Iris pigment epithelial cell (primary cell): ENCODE data around the gene HTR1B.

ENCODE experiments used
- DNase-seq: peaks from one replicate; pipeline ENCODE4 v3.0.0-alpha.2; 2011; ENCODE audit warnings: low read depth

The HTR1B gene

DNA sequence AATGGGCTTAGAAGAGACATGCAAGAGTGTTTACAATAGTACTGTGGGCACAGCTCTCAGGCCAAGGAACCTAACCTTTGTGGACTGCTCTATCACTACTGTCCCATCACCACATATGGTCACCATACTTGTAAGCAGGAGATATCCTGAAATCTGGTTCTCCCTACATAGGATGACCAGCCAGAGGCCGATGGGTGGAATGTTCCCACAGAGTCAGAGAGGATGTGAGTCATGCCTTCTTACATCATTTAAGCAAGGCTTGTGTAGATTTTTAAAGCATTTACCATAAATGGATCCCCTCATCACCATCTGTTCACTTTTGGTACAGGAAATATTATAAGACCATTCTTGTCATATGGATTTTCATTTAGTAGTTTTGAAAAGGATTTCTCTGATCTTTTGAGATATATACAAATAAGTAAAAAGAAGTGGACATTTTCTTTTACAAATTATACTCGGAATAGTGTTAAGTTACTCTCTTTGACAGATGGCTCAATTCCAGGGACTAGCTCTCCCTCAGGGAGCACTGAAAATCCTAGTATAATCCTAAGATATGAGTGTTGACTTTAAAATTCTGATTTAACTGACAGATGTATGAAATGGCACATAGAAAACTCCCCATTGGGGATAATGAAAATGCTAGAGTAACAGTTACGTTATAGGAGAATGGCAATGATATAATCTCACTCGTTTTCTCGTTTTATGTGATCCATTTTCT is 6.6 kb downstream of the HTR1B start:
- peak; percentile 100 for DNase-seq

DNA sequence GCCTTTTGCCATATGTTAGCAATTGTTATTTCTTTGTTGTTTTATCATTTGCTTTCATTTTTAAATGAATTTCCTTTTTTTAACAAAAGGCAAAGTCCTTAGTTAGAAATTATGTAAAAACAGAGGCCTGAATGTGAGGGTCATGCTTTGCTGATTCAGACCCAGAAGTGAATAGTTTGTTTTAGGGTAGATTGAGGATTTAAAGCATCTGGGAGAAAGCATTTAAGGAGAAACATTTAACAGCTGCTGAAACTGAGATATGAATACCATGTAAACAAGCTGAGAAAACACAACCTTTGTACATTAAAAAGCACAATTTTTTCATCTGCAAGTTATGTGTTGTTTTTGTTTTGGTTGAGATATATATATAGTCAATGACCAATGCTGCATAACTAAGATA is 8.0 kb downstream of the HTR1B start:
- peak; percentile 58 for DNase-seq

DNA sequence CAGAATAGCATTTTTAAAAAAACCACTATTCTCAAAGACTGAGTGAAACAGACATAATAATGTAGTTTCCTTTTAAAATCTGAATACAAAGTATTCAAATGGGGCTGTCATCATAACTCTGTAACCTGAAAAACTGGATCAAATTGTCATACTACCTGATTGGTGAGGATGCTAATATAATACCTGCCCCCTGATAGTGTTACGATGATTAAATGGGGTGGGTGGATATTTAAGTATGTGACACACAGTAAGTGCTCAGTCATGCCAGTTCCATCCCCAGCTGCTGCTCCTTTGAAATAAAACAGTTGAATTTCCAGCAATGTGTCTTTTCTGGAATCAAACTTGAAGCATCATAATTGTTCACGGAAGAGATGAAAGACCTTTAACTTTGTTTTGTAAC is 8.9 kb downstream of the HTR1B start:
- DNase-seq, result no peak

DNA sequence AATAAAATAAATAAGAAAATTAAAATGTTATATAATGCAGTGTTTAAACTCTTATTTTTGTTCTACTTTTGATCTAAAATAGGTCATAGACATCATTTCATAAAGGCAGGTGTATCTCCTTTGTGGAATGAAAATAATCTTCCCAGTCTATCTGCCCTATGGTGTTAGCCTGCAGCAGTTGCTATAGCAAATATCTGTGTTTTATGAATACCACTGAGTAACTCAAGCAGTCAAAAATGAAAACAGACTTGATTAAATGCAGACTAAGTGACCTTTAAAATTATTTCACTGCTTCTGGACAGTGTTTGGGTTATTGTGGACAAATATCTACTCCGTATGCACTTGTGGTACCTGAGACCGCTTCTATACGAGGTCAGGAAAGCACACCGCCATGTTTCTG is 11.8 kb downstream of the HTR1B start:
- no peak for DNase-seq

DNA sequence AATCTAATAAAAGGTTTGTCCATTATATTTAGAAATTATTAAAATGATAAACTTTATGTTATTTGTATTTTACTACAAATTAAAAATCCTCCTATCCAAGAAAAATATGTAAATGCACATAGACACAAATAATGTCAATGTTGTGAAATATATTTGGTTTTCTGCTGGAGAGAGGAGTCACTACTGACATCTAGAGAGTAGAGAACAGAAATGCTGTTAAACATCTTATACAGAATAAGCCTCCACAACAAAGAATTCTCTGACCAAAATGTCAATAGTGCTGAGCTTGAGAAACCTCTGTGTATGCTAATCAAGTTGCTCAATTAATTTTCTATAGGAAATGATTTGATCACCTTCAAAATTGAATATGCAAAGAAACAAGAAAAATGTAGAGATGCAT is 12.4 kb downstream of the HTR1B start:
- DNase-seq, result peak; percentile 65

DNA sequence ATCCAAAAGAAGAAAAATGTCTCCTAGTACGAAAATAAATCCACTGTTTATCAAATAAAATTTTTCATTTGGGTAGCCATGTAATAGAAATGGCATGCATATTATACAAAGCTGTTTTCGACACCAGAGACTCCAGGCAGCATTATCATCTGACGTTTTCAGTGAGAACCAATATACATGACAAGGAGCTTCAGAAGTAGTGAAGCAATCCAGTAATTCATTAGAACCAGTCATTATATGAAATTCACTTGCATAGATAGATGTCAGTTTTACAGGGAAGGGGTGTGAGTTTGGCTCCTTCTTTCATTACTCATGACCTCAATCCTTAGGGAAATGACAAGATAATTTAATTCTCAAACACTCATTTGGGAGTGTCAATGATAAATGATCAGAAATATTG is 14.7 kb downstream of the HTR1B start:
- no peak for DNase-seq

DNA sequence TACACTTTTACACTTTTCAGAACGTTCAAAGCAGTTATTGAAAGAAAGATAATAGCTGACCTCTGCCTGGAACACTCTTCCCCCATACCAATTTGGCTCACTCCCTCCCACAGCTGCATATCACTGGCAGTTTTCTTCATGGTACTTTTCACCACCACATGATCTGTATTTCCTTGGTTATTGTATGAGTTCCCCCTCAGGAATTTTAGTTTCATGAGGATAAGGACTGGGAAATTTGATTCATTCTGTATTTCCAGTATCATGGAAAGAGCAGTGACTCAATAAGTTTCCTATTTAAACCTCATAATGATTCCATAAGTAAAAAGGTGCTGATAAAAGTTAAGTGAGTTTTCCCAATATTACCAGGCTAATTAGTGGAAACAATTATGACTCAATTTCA is 16.0 kb downstream of the HTR1B start:
- no peak for DNase-seq

GRCh38 chr6:77446249-77446648 is 17.0 kb downstream of the HTR1B start:
- DNase-seq, result no peak

- DNase-seq, result no peak
These were observed 18.1 kb downstream of the HTR1B start for GRCh38 chr6:77445214-77445613.

DNA sequence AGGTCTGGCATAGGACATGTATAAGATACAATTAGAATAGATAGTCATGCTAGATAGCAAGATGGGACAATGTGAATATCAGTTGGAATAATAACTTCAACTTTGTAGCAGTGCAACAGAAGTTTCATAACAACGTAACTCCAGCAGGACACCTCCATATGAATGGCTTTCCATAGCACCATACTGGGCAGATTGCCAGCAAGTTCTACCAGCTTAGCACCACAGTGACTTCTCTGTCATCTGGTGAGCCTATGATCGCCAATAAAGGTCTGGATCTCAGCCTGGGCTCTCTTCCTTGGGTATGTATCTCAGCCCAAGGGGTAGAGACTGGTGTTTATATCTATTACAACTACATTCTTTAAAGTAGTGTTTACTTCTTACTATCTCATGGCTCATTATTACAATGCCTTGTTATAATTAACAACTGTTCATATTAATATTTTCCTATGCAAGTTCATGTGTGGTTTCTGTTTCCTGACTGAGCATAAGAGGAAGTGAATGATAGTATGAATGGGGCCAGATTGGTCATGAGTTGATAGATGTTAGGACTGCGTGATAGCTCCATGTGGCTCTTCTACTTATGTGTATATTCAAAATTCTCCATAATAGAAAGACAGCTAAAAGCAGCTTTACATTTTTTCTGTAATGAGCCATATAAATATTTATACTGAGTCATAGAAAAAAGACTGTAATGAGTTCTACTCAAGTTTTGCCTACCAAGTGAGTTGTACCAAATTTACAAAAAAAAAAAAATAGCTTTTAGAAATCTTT is 22.9 kb downstream of the HTR1B start:
- no peak for DNase-seq

GRCh38 chr6:77433888-77434287 is 29.4 kb downstream of the HTR1B start:
- DNase-seq, result no peak

GRCh38 chr6:77430504-77430903 is 32.8 kb downstream of the HTR1B start:
- no peak for DNase-seq

GRCh38 chr6:77425671-77426070 is 37.6 kb downstream of the HTR1B start:
- DNase-seq, result peak; percentile 54

DNA sequence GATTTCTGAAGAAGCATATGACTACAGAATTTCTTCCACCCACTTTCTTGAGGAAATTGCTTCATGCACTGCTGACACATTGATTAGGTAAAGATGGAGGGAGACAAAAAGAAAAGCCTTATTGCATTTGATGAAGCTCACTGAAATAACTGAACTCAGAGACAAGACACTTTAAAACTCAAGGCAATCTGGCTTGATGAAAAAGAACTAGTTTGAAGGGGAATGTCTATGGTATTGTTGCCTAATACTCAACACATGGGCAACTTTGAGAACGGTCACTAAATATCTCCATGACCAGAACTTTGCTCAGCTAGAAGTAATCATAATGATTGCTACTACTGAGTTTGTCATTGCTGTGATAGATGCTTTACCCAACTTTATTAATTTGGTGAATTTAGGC is 38.1 kb downstream of the HTR1B start:
- peak; percentile 9 for DNase-seq

GRCh38 chr6:77424761-77425160 is 38.5 kb downstream of the HTR1B start:
- no peak for DNase-seq

- DNase-seq, result no peak
These were observed 46.5 kb downstream of the HTR1B start for GRCh38 chr6:77416839-77417238.

DNA sequence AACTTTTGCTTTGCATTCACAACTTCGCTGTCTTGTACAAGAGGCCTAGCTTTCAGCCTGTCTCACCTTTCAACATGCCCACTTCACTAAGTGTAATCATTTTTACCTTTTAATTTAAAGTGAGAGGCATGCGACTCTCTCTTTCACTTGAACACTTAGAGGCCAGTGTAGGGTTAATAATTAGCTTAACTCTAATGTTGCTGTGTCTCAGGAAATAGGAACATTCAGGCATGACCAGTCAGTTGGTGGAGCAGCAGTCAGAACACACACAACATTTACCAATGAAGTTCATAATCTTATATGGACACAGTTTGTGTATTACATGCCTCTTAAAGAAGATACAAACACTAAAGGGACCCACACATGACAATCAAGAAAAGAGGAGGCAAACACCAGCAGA is 47.6 kb downstream of the HTR1B start:
- DNase-seq, result no peak
